ENCODE data around the gene SEMA3A. TPM values are rescaled to one million over a fixed set of nuclear protein-coding genes. Genes with fewer than 3 reads are reported as not detected.
"Not testable (repeated sequence)": the region's sequence is repeated elsewhere in the genome, so short reads cannot be mapped to it uniquely, and the experiment has no call there.

The SEMA3A gene
- total RNA-seq, 2 donors from 2014 or later: 0.68 to 1.1 TPM

GRCh38 chr7:84069999-84070500 lies 124.5 kb downstream of the SEMA3A start:
- no peak for TF ChIP-seq CTCF (IDR thresholded peaks at IDR 0.05)
- DNase-seq (ENCODE audit: low spot score) (no peak), ATAC-seq (ENCODE audit: insufficient number of reproducible peaks, low FRiP score, low read depth) (no peak)
- H3K36me3 ChIP-seq: no peaks in the 10 kb centered on the region
- H3K27ac ChIP-seq: no peak overlapping the region
- no peaks in the 10 kb centered on the region for H3K27me3 ChIP-seq (replicated peaks; ENCODE audit: insufficient read depth)
- no peaks in the 10 kb centered on the region for H3K4me1 ChIP-seq (ENCODE audit: control insufficient read depth in 1 of 2, low read depth in 2 of 2)
- no peaks in the 10 kb centered on the region for H3K9me3 ChIP-seq
- no peak overlapping the region for H3K4me3 ChIP-seq

GRCh38 chr7:84069033-84069432 lies 125.6 kb downstream of the SEMA3A start:
- Histone ChIP-seq H3K4me3 (no peak overlapping the region), H3K9me3 (no peaks in the 10 kb centered on the region), H3K27ac (no peak overlapping the region), H3K27me3 (replicated peaks; ENCODE audit: insufficient read depth) (no peaks in the 10 kb centered on the region), H3K4me1 (ENCODE audit: control insufficient read depth in 1 of 2, low read depth in 2 of 2) (no peaks in the 10 kb centered on the region), H3K36me3 (no peaks in the 10 kb centered on the region)
- no peak for ATAC-seq (ENCODE audit: insufficient number of reproducible peaks, low FRiP score, low read depth)
- no peak for DNase-seq (ENCODE audit: low spot score)
- no peak for TF ChIP-seq CTCF (IDR thresholded peaks at IDR 0.05)

- not testable (repeated sequence) for H3K27ac ChIP-seq
These were observed 132.1 kb downstream of the SEMA3A start for GRCh38 chr7:84062489-84062901.

GRCh38 chr7:84060760-84061261 lies 133.8 kb downstream of the SEMA3A start:
- Histone ChIP-seq H3K4me3 (no peak overlapping the region), H3K36me3 (no peaks in the 10 kb centered on the region), H3K27ac (no peak overlapping the region), H3K27me3 (replicated peaks; ENCODE audit: insufficient read depth) (no peaks in the 10 kb centered on the region), H3K4me1 (ENCODE audit: control insufficient read depth in 1 of 2, low read depth in 2 of 2) (no peaks in the 10 kb centered on the region), H3K9me3 (no peaks in the 10 kb centered on the region)
- no peak for DNase-seq (ENCODE audit: low spot score)
- no peak for ATAC-seq (ENCODE audit: insufficient number of reproducible peaks, low FRiP score, low read depth)
- TF ChIP-seq CTCF (IDR thresholded peaks at IDR 0.05): no peak

More at GRCh38 chr7:84062489-84062901, 132.1 kb downstream of the SEMA3A start:
- H3K27me3 ChIP-seq (replicated peaks; ENCODE audit: insufficient read depth); H3K9me3 ChIP-seq; H3K4me1 ChIP-seq (ENCODE audit: control insufficient read depth in 1 of 2, low read depth in 2 of 2); H3K4me3 ChIP-seq; DNase-seq (ENCODE audit: low spot score); H3K36me3 ChIP-seq; ATAC-seq (ENCODE audit: insufficient number of reproducible peaks, low FRiP score, low read depth): not testable (repeated sequence)

GRCh38 chr7:84060000-84060399 lies 134.6 kb downstream of the SEMA3A start:
- no peak for ATAC-seq (ENCODE audit: insufficient number of reproducible peaks, low FRiP score, low read depth)
- Histone ChIP-seq H3K27ac (no peak overlapping the region), H3K4me1 (ENCODE audit: control insufficient read depth in 1 of 2, low read depth in 2 of 2) (no peaks in the 10 kb centered on the region), H3K27me3 (replicated peaks; ENCODE audit: insufficient read depth) (no peaks in the 10 kb centered on the region), H3K36me3 (no peaks in the 10 kb centered on the region), H3K4me3 (no peak overlapping the region), H3K9me3 (no peaks in the 10 kb centered on the region)
- no peak for TF ChIP-seq CTCF (IDR thresholded peaks at IDR 0.05)
- no peak for DNase-seq (ENCODE audit: low spot score)
